Mesendoderm (in vitro differentiated cells): Measurements from ENCODE around the gene TIMP4.

ENCODE experiments used
- DNase-seq: peaks from one replicate; pipeline ENCODE4 v3.0.0; 2013
- H2AK5ac ChIP-seq: 2 replicates; pipeline ENCODE4 v1.6.1; 2013; ENCODE audit warnings: low read length, inconsistent platforms
- H2BK120ac ChIP-seq: 2 replicates; pipeline ENCODE4 v1.6.1; 2013; ENCODE audit warnings: low read depth, mild to moderate bottlenecking, low read length, moderate library complexity, mixed read lengths
- H2BK15ac ChIP-seq: replicated peaks from 2 replicates; pipeline ENCODE4 v1.6.1; 2013; ENCODE audit warnings: low read depth, mild to moderate bottlenecking, moderate library complexity
- H2BK5ac ChIP-seq: 2 replicates; pipeline ENCODE4 v1.6.1; 2013; ENCODE audit warnings: low read length, inconsistent platforms
- H3K18ac ChIP-seq: 2 replicates; pipeline ENCODE4 v1.6.1; 2013; ENCODE audit warnings: mild to moderate bottlenecking, low read length, mixed read lengths
- H3K23ac ChIP-seq: one replicate; pipeline ENCODE4 v1.6.1; 2013; ENCODE audit warnings: low read length
- H3K27ac ChIP-seq: 2 replicates; pipeline ENCODE4 v1.5.1; 2013; ENCODE audit warnings: low read depth, mild to moderate bottlenecking, inconsistent platforms, low read length, moderate library complexity
- H3K27me3 ChIP-seq: 2 replicates; pipeline ENCODE4 v1.6.1; 2013; ENCODE audit warnings: low read length, control low read depth, mild to moderate bottlenecking, inconsistent platforms; ENCODE audit not compliant: insufficient read depth, poor library complexity
- H3K36me3 ChIP-seq: 2 replicates; pipeline ENCODE4 v1.6.1; 2013; ENCODE audit warnings: low read length, inconsistent platforms; ENCODE audit not compliant: control insufficient read depth, insufficient read depth
- H3K4ac ChIP-seq: one replicate; pipeline ENCODE4 v1.6.1; 2013; ENCODE audit warnings: low read depth, mild to moderate bottlenecking, low read length, moderate library complexity
- H3K4me1 ChIP-seq: 2 replicates; pipeline ENCODE4 v1.6.1; 2013; ENCODE audit warnings: low read depth, low read length, inconsistent platforms; ENCODE audit not compliant: control insufficient read depth
- H3K4me2 ChIP-seq: 2 replicates; pipeline ENCODE4 v1.6.1; 2013; ENCODE audit warnings: low read length
- H3K4me3 ChIP-seq: 2 replicates; pipeline ENCODE4 v1.5.1; 2013; ENCODE audit warnings: mild to moderate bottlenecking, low read length
- H3K56ac ChIP-seq: one replicate; pipeline ENCODE4 v1.6.1; 2013; ENCODE audit warnings: low read length
- H3K79me1 ChIP-seq: 2 replicates; pipeline ENCODE4 v1.6.1; 2013; ENCODE audit warnings: low read length, inconsistent platforms
- H3K79me2 ChIP-seq: 2 replicates; pipeline ENCODE4 v1.6.1; 2013; ENCODE audit warnings: mild to moderate bottlenecking, low read length; ENCODE audit not compliant: control insufficient read depth, insufficient read depth
- H3K9ac ChIP-seq: 2 replicates; pipeline ENCODE4 v1.6.1; 2013; ENCODE audit warnings: low read length, inconsistent platforms
- H4K5ac ChIP-seq: one replicate; pipeline ENCODE4 v1.6.1; 2013; ENCODE audit warnings: low read length
- H4K8ac ChIP-seq: one replicate; pipeline ENCODE4 v1.6.1; 2013; ENCODE audit warnings: low read depth, mild to moderate bottlenecking, control low read depth, low read length, moderate library complexity
- WGBS: extraction: QIAGEN DNeasy Blood & Tissue Kit; methylation state at CpG from one replicate; pipeline ENCODE4 v1.1.7; 2013; ENCODE audit warnings: low lambda C conversion rate, missing lambda C conversion rate; ENCODE audit not compliant: insufficient coverage; ENCODE audit errors: extremely low coverage; 5-methylcytosine and 5-hydroxymethylcytosine counted together

The TIMP4 gene

DNA sequence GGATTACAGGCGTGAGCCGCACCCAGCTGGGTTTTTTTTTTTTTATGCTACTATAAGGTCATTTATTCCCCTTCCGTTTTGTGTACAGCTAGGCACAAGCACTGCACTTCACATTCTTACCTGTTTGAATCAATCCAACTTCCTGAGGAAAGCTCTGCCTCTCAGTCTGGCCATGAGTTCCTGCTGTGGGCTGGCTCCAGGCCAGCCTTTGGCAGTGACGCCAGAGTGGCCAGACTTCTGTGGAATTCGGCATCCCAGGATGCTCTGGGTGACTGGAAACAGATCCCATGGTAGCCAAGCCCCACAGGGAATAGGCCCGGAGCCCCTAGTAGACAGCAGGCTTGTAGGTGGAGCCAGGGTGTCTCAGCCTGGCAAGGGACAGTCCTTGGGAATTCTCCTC is 21.5 kb upstream of the TIMP4 start:
- H4K5ac ChIP-seq = no peak overlapping the region
- DNase-seq = peak; percentile 56
- no peak overlapping the region for H2BK120ac ChIP-seq
- H3K79me1 ChIP-seq = no peaks in the 10 kb centered on the region
- no peak overlapping the region for H4K8ac ChIP-seq
- no peak overlapping the region for H3K4me2 ChIP-seq
- H2AK5ac ChIP-seq = no peak overlapping the region
- H3K4me3 ChIP-seq = no peak overlapping the region
- H3K4me1 ChIP-seq = no peaks in the 10 kb centered on the region
- WGBS = no CpG with 5 or more reads among the region's 6 CpGs
- H3K18ac ChIP-seq = no peak overlapping the region
- no peak overlapping the region for H3K4ac ChIP-seq
- no peaks in the 10 kb centered on the region for H3K36me3 ChIP-seq
- H2BK5ac ChIP-seq = no peak overlapping the region
- H3K27ac ChIP-seq = no peak overlapping the region
- no peak overlapping the region for H3K56ac ChIP-seq
- no peaks in the 10 kb centered on the region for H3K79me2 ChIP-seq
- no peak overlapping the region for H3K23ac ChIP-seq
- H3K9ac ChIP-seq = no peak overlapping the region
- no peak overlapping the region for H2BK15ac ChIP-seq
- no peaks in the 10 kb centered on the region for H3K27me3 ChIP-seq

DNA sequence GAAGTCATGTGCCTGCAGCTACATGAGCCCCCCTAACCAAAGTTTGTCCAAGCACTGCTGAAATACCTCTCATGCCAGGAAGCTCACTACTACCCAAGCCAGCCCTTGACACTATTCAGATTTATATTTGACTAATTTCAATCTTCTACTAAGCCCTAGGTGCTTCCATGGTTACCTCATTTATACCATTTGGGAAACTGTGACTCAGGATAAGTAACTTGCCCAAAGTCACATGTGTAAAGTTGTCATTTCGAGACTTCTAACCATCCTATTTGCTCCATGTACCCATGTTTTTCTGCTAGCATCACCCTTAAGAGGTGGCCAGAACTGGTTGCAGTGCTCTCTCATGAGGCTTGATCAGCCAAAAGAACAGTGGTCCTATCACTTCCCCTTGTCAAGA is 20.7 kb upstream of the TIMP4 start:
- no peak overlapping the region for H3K4me2 ChIP-seq
- no peak overlapping the region for H2BK15ac ChIP-seq
- H4K8ac ChIP-seq = no peak overlapping the region
- no peak overlapping the region for H2AK5ac ChIP-seq
- no peaks in the 10 kb centered on the region for H3K79me1 ChIP-seq
- H2BK120ac ChIP-seq = no peak overlapping the region
- no CpG with 5 or more reads among the region's 1 CpG for WGBS
- no peaks in the 10 kb centered on the region for H3K36me3 ChIP-seq
- H3K4me1 ChIP-seq = no peaks in the 10 kb centered on the region
- no peak overlapping the region for H3K4ac ChIP-seq
- no peak overlapping the region for H3K9ac ChIP-seq
- DNase-seq = no peak
- H2BK5ac ChIP-seq = no peak overlapping the region
- no peak overlapping the region for H3K27ac ChIP-seq
- H3K27me3 ChIP-seq = no peaks in the 10 kb centered on the region
- no peak overlapping the region for H3K4me3 ChIP-seq
- H3K18ac ChIP-seq = no peak overlapping the region
- H4K5ac ChIP-seq = no peak overlapping the region
- H3K23ac ChIP-seq = no peak overlapping the region
- no peaks in the 10 kb centered on the region for H3K79me2 ChIP-seq
- no peak overlapping the region for H3K56ac ChIP-seq

DNA sequence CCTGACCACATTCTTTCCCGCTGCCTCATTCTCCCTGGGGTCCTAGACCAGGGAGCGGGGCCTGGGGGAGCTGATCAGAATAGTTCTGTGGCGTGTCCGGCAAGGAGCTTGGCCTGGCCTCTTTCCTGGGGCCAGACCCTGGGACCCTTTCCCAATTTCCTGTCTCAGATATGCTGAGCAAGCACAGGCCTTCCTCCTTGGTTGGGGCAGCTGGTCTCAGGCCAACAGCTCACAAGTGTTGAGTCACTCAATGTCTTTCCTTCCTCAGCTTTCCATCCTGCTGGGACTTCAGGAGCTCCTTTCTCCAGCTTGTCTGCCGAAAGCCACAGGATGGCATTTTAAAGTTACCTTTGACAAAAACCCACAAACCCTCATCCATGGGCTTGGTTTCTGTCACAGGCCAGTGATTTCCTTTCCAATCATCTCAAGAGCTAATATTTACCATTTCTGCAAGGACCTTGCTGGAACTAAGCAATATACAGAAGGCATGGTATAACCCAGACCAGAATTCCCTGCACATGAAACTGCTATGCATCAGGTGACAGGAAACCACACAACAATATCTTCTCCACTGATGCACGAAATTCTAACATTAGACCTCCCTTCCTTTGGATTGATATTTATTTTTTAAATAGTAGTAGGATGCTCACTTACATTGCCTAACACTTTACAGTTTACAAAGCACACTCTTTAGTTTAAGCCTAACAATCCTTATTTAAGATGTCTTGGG is 19.5 kb upstream of the TIMP4 start:
- WGBS = no CpG with 5 or more reads among the region's 6 CpGs
- H4K8ac ChIP-seq = no peak overlapping the region
- H2AK5ac ChIP-seq = no peak overlapping the region
- no peak overlapping the region for H3K23ac ChIP-seq
- H3K79me1 ChIP-seq = no peaks in the 10 kb centered on the region
- H3K4ac ChIP-seq = no peak overlapping the region
- H3K27ac ChIP-seq = no peak overlapping the region
- H3K4me1 ChIP-seq = no peaks in the 10 kb centered on the region
- no peak overlapping the region for H3K18ac ChIP-seq
- H2BK15ac ChIP-seq = no peak overlapping the region
- H3K4me2 ChIP-seq = no peak overlapping the region
- H3K4me3 ChIP-seq = no peak overlapping the region
- peak; percentile 10 for DNase-seq
- H3K27me3 ChIP-seq = no peaks in the 10 kb centered on the region
- H3K9ac ChIP-seq = no peak overlapping the region
- H3K36me3 ChIP-seq = no peaks in the 10 kb centered on the region
- no peaks in the 10 kb centered on the region for H3K79me2 ChIP-seq
- no peak overlapping the region for H2BK120ac ChIP-seq
- H2BK5ac ChIP-seq = no peak overlapping the region
- no peak overlapping the region for H3K56ac ChIP-seq
- no peak overlapping the region for H4K5ac ChIP-seq

- Histone ChIP-seq H2BK15ac (no peak overlapping the region), H2BK5ac (no peak overlapping the region), H3K27ac (no peak overlapping the region), H3K79me1 (no peaks in the 10 kb centered on the region), H3K79me2 (no peaks in the 10 kb centered on the region), H4K8ac (no peak overlapping the region), H3K18ac (no peak overlapping the region), H2AK5ac (no peak overlapping the region), H3K9ac (no peak overlapping the region), H3K4me2 (no peak overlapping the region), H4K5ac (no peak overlapping the region), H3K36me3 (no peaks in the 10 kb centered on the region), H3K56ac (no peak overlapping the region), H3K27me3 (no peaks in the 10 kb centered on the region), H3K23ac (no peak overlapping the region), H2BK120ac (no peak overlapping the region), H3K4me1 (no peaks in the 10 kb centered on the region), H3K4ac (no peak overlapping the region), H3K4me3 (no peak overlapping the region)
- WGBS = no CpG with 5 or more reads among the region's 2 CpGs
- DNase-seq = no peak
Measured at GRCh38 chr3:12177126-12177525, 18.4 kb upstream of the TIMP4 start.

DNA sequence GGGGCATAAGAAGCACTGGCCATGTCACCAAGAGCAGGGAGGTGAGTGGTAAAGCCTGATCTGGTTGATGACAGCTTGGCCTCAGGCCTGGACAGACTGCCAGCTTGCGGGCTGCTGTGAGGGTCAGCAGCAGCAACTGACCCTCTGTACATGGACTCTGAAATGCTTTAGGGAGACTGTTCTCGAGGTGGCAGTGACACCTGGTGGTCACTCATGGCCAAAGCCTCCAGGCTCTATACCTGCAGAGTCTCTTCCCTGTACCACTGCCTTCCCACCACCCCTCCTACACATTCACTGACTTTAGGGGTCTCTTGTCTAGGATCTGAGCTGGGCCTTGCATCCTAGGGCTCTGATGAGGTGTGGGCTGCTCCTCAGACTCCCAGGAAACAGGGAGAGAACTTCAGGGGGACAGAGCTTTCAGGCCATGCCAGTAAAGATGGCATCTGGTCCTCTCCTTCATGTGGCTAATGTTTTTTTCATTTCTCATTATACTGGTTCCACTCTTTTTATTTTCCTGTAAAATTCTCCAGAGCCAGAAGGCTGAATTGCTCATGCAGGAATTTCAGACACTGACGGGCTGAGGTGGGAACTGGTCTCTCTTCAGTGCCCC is 17.2 kb upstream of the TIMP4 start:
- Histone ChIP-seq H3K23ac (no peak overlapping the region), H4K5ac (no peak overlapping the region), H3K36me3 (no peaks in the 10 kb centered on the region), H2BK5ac (no peak overlapping the region), H3K79me1 (no peaks in the 10 kb centered on the region), H3K4ac (no peak overlapping the region), H3K79me2 (no peaks in the 10 kb centered on the region), H3K56ac (no peak overlapping the region), H3K9ac (no peak overlapping the region), H2AK5ac (no peak overlapping the region), H3K4me3 (no peak overlapping the region), H3K18ac (no peak overlapping the region), H2BK120ac (no peak overlapping the region), H2BK15ac (no peak overlapping the region), H3K27me3 (no peaks in the 10 kb centered on the region), H3K4me1 (no peaks in the 10 kb centered on the region), H4K8ac (no peak overlapping the region), H3K4me2 (no peak overlapping the region), H3K27ac (no peak overlapping the region)
- no CpG with 5 or more reads among the region's 3 CpGs for WGBS
- peak; percentile 62 for DNase-seq
